T-helper 2 cell treated with Interferon-gamma antibody and Interleukin-4, amounts not matched to agents 100 ng/mL and 5 ng/mL, for 36 hours (primary cell): ENCODE data around the gene CLPTM1L. TPM values are rescaled to one million over a fixed set of nuclear protein-coding genes. Genes with fewer than 3 reads are reported as not detected.
"Not testable (repeated sequence)": the region's sequence is repeated elsewhere in the genome, so short reads cannot be mapped to it uniquely, and the experiment has no call there.

Experiments
- intact Hi-C: fragments of 100-400 bp; cut with micrococcal nuclease; formaldehyde crosslinking; loops from one replicate; pipeline ENCODE4 v1.15.1; 2023
- total RNA-seq: library from RNA; stranded (reverse); gene quantifications from 2 replicates; pipeline ENCODE4 v1.2.3, GENCODE V29; 2022

CLPTM1L gene
- total RNA-seq, 1 donor from 2014 or later, result 116 TPM

GRCh38 chr5:1381370-1382247 is 36.7 kb upstream of the CLPTM1L start:
- intact Hi-C loops, result loop anchor here (2.0 kb wide), 2 partner anchors 213 to 259 kb away; no protein-coding TSS in a partner anchor

DNA sequence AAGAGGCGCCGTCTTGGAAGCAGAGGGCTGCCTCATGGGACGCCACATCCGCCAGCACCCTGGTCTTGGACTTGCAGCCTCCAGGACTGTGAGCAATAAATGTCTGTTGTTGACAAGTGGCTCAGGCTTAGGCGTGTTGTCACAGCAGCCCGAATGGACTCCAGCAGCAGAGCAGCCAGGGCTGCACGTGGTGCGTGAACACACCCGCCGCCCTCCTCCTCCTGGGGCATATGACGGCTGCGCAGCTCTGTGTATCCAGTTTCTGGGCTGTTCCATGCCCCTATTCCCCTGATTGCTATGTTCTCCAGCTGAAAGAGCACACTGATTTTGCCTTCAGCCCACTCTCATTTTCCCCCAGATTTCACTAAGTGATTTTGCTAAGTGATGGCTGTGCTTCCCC is 36.0 kb upstream of the CLPTM1L start:
- intact Hi-C loops, result loop anchor here (2.0 kb wide), 2 partner anchors 212 to 260 kb away; no protein-coding TSS in a partner anchor

DNA sequence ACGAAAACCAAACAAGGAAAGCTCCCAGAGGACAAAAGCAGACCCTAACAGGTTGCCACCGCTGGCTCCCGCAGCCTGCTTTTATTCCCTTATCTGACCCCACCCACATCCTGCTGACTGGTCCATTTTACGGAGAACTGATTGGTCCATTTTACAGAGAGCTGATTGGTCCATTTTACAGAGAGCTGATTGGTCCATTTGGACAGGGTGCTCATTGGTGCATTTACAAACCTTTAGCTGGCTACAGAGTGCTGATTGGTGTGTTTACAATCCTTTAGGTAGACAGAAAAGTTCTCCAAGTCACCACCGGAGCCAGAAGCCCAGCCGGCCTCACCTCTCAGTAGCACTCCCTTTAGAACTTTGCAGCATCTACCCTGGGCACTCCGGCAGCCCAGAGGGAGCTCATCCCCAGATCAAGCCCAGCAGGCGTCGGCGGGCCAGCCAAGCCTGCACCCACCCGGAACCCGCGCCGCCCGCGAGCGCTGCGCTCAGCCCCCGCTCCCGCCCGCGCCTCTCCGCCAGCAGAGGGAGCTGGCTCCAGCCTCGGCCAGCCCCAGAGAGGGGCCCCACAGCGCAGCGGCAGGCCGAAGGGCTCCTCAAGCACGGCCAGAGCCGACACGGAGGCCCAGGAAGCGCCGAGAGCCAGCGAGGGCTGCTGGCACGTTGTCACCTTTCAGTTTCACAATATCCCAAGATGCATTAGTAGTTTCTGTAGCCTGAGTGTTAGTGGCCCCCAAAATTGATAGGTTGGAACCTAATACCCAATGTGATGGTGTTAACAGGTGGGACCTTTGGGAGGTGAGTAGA is 35.3 kb upstream of the CLPTM1L start:
- intact Hi-C loops, result loop anchor here (2.0 kb wide), 2 partner anchors 211 to 261 kb away; no protein-coding TSS in a partner anchor

GRCh38 chr5:1378866-1379659 is 34.2 kb upstream of the CLPTM1L start:
- intact Hi-C loops, result no loop called here

DNA sequence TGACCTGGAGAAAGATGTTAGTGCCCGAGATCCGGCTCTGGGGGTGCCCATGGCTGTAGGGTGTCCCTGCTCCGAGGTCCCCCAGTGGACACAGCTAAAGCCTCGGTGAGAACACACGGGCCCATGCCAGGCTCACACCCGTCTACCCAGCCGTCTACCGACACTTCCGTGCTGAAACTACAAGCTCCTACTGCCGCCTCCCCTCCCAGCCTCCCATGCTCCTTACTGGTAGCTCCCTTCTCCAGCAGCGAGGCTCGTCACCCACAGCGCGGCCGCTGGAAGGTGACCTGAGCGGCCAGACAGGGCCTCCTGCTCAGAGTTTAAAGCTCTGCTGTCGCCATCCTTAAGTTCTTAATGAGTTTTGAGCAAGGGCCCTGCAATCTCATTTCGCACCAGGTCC is 33.2 kb upstream of the CLPTM1L start:
- intact Hi-C loops, result no loop called here

DNA sequence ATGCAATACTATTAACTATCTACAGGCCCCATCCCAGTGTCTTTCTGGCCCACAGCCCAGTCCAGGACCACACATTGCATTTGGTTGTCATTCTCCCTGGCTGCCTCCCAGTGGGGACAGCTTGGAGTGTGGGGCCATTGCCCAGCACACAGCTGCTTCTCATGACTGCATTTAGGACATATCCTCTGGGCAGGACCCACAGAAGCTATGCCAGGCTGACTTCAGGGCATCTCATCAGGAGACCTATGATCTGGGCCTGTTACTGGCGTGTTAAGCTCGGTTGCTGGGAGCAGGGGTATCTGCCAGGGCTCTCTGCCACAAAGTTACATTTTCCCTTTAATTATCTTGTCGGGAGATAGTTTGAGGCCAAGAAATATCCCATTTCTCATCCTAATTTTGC is 32.1 kb upstream of the CLPTM1L start:
- intact Hi-C loops, result no loop called here

DNA sequence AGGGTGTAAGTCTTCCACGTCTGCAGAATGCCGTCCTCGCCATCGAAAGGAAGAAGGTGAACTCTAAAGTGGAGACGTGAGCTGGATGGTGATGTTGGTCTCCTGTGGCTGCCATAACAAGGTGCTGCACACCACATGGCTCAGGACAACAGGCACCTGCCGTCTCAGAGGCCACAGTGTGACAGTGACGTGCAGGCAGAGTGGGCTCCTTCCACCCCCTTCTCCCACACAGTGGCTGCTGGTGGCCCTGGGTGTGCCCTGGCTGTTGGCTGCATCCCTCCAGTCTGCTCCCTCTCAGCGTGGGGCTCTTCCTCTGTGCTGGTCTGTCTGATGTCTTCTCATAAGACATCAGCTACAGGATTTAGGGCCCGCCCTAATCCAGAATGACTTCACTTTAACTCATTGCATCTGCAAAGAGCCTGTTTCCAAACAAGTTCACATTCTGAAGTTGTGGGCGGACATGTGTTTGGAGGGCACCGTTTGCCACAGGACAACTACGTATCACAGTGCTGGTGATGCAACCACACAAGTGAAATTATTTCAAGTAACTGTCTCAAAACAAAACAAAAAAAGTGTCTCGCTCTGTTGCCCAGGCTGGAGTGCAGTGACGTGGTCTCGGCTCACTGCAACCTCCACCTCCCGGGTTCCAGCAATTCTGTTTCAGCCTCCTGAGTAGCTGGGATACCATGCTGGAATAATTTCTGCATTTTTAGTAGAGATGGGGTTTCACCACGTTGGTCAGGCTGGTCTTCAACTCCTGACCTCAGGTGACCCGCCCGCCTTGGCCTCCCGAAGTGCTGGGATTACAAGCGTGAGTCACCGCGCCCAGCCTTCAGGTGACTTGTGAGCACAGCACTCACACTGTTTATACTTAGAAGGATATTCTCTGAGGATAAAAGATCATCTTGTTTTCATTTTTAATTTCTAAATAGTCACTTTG is 31.2 kb upstream of the CLPTM1L start:
- intact Hi-C loops, result no loop called here

- intact Hi-C loops, result no loop called here
These were observed 29.8 kb upstream of the CLPTM1L start for GRCh38 chr5:1374679-1375055.

- intact Hi-C loops, result no loop called here
These were observed 29.3 kb upstream of the CLPTM1L start for GRCh38 chr5:1374030-1374678.

DNA sequence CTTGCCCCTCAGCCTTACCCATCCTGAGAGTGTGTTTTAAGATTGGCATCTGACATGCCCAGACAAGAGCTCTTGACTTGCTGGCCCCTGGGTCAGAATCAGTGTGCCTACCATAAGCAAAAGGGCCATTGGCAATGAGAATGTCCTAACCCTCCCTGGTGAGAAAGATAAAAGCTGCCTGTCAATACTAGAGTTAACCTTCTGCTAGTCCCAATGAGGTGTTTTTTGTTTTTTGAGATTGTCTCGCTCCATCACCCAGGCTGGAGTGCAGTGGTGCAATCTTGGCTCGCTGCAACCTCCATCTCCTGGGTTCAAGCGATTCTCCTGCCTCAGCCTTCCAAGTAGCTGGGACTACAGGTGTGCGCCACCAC is 27.1 kb upstream of the CLPTM1L start:
- intact Hi-C loops, result not testable (repeated sequence)

- intact Hi-C loops, result no loop called here
These were observed 26.5 kb upstream of the CLPTM1L start for GRCh38 chr5:1371218-1371971.

- intact Hi-C loops, result no loop called here
These were observed 25.1 kb upstream of the CLPTM1L start for GRCh38 chr5:1370006-1370405.

DNA sequence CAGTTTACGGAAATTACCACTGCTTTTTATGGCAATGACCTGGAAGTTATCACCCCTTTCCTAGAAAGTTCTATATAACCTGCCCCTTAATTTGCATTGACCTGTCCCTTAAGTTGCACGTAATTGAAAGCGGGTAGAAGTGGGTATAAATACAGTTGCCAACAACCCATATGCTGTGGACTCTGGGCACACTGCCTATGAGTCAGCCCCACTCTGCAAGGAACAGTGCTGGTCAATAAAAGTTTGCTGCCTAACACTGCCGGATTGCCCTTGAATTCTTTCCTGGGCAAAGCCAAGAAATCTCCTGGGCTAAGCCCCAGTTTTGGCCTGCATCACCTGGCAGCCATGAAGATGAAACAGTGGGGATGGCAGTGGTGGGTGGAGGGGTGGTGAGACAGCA is 23.9 kb upstream of the CLPTM1L start:
- intact Hi-C loops, result no loop called here

GRCh38 chr5:1368236-1368635 is 23.3 kb upstream of the CLPTM1L start:
- intact Hi-C loops, result no loop called here

DNA sequence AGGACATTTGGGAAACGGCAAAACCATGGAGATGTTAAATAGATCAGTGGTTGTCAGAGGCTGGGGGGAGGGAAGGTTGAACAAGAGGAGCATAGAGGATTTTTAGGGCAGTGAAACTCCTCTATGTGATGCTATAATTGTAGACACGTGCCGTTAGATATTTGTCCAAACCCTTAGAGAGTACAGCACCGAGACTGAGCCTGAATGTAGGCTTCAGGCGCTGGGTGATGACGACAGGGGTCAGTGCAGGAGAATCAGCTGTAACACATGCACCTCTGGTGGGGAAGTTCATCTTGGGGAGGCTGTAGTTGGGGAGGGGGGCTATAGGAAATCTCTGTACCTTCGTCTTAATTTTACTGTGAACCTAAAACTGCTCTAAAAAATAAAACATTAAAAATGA is 22.2 kb upstream of the CLPTM1L start:
- intact Hi-C loops, result no loop called here

DNA sequence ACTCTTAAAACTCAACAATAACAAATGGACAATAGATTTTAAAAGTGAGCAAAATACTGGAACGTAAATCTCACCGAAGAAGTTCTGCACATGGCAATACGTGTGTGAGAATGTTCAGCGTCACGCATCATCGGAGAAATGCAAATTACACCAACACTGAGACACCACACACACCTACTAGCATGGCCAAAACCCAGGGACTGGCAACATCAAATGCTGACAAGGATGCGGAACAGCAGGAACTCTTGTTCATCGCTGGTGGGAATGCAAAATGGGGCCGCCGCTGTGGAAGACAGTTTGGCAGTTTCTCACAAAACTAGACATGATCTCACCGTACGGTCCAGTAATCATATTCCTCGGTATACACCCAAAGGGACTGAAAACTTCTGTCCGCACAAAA is 21.6 kb upstream of the CLPTM1L start:
- intact Hi-C loops, result no loop called here

GRCh38 chr5:1364211-1364610 is 19.3 kb upstream of the CLPTM1L start:
- intact Hi-C loops, result no loop called here

GRCh38 chr5:1363581-1363980 is 18.7 kb upstream of the CLPTM1L start:
- intact Hi-C loops, result no loop called here

DNA sequence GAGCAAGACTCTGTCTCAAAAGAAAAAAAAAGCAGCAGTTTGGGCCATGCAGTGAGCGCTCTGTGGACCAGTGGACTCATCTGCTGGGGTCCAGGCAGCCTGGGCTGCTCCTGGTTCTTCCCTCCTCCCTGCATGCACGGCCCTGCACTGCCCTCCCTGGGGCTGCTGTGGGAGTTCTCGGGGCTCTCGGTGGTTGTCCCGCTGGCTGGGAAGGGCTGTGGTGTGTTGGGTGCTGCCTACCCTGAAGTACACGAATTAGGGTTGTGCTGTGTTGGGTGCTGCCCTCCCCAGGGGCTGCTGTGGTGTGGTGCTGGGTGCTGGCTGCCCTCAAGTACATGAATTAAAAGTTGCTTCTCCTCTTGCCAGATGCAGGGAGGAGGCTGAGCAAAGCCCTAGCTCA is 18.3 kb upstream of the CLPTM1L start:
- intact Hi-C loops, result no loop called here
